Smooth muscle cell (in vitro differentiated cells): Measurements from ENCODE around the gene ADAMTS3. TPM values are rescaled to one million over a fixed set of nuclear protein-coding genes. Genes with fewer than 3 reads are reported as not detected.

Experiments used
- DNase-seq: peaks from one replicate; lab custom pipeline; 2025; ENCODE audit not compliant: unreplicated experiment; lab: John Stamatoyannopoulos, UW
- H2AFZ ChIP-seq: fragments of 200-600 bp; sonication (generic); 2 replicates; pipeline ENCODE4 v1.6.0; 2016; ENCODE audit warnings: antibody characterized with exemption, low read depth, mild to moderate bottlenecking
- H3F3A ChIP-seq: fragments of 200-600 bp; sonication (generic); 2 replicates; pipeline ENCODE4 v1.6.0; 2017; ENCODE audit warnings: antibody characterized with exemption, low read depth
- H3K27ac ChIP-seq: fragments of 200-600 bp; sonication (generic); 2 replicates; pipeline ENCODE4 v1.5.1; 2016; ENCODE audit warnings: low read depth, mild to moderate bottlenecking
- H3K27me3 ChIP-seq: fragments of 200-600 bp; sonication (generic); 2 replicates; pipeline ENCODE4 v1.6.1; 2016; ENCODE audit warnings: low read depth, mild to moderate bottlenecking
- H3K36me3 ChIP-seq: fragments of 200-600 bp; sonication (generic); 2 replicates; pipeline ENCODE4 v1.5.1; 2016; ENCODE audit warnings: low read depth
- H3K4me1 ChIP-seq: fragments of 200-600 bp; sonication (generic); 2 replicates; pipeline ENCODE4 v1.5.1; 2016; ENCODE audit warnings: low read depth
- H3K4me2 ChIP-seq: fragments of 200-600 bp; sonication (generic); 2 replicates; pipeline ENCODE4 v1.6.0; 2016; ENCODE audit warnings: mild to moderate bottlenecking
- H3K4me3 ChIP-seq: fragments of 200-600 bp; sonication (generic); 2 replicates; pipeline ENCODE4 v1.5.1; 2016; ENCODE audit warnings: mild to moderate bottlenecking
- H3K79me2 ChIP-seq: fragments of 200-600 bp; sonication (generic); 2 replicates; pipeline ENCODE4 v1.6.0; 2016; ENCODE audit warnings: low read depth, mild to moderate bottlenecking
- H3K9ac ChIP-seq: fragments of 200-600 bp; sonication (generic); 2 replicates; pipeline ENCODE4 v1.6.0; 2016; ENCODE audit warnings: low read depth
- H3K9me3 ChIP-seq: fragments of 200-600 bp; sonication (generic); replicated peaks from 2 replicates; pipeline ENCODE4 v1.5.1; 2016; ENCODE audit warnings: low read depth
- H4K20me1 ChIP-seq: fragments of 200-600 bp; sonication (generic); 2 replicates; pipeline ENCODE4 v1.6.0; 2016; ENCODE audit warnings: low read depth
- WGBS: methylation state at CpG from one replicate; pipeline ENCODE4 v1.1.7; 2016; ENCODE audit warnings: low lambda C conversion rate; 5-methylcytosine and 5-hydroxymethylcytosine counted together
- polyA plus RNA-seq: library from polyadenylated mRNA; unstranded; fragments of >200 nt; fragmentation: Nextera tagmentation; extraction: Ambion mirVana; gene quantifications from 2 replicates; pipeline ENCODE4 v1.2.1, GENCODE V29; 2016
- total RNA-seq: library from RNA; depleted of rRNA; stranded (reverse); fragments of >200 nt; gene quantifications from 2 replicates; pipeline ENCODE4 v1.2.3, GENCODE V29; 2014
- TF ChIP-seq, protein P1 (sequence below): fragments of 200-600 bp; sonication (generic); IDR thresholded peaks from 2 replicates; pipeline ENCODE4 v1.5.1; 2017; ENCODE audit warnings: borderline replicate concordance, mild to moderate bottlenecking, antibody characterized with exemption; ENCODE audit not compliant: insufficient read depth, poor library complexity, severe bottlenecking

ADAMTS3 gene
- total and polyA plus RNA-seq, 2 experiments from 2014 or later, result 0.15 to 2.2 TPM

DNA sequence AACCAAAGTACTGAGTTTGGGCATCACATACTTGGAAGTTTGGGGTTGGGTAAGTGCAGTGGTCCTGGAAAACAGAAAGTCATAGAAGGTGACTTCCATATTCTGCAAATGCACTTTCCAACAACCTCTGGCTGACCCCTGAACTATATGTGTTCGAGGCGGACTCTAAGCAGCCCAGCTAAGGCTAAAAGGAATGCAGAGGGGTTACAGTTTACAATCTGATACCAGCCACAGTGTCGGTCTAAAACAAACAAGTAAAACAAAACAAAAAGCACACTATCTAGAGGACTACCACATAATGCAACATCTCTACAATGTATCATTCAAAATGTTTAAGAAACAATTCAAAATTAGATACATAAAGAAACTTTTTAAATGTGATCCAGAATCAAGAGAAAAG lies 185.6 kb downstream of the ADAMTS3 start:
- Histone ChIP-seq H3K79me2 (no peaks in the 10 kb centered on the region), H3K9me3 (no peaks in the 10 kb centered on the region), H3K4me2 (no peak overlapping the region), H3K4me1 (no peaks in the 10 kb centered on the region), H3K4me3 (no peak overlapping the region), H2AFZ (no peak overlapping the region), H3K36me3 (no peaks in the 10 kb centered on the region), H3K27me3 (peaks cover 2% of the 10 kb centered on the region), H3F3A (no peaks in the 10 kb centered on the region), H3K27ac (no peak overlapping the region), H3K9ac (no peak overlapping the region), H4K20me1 (no peaks in the 10 kb centered on the region)
- TF ChIP-seq, protein P1, sequence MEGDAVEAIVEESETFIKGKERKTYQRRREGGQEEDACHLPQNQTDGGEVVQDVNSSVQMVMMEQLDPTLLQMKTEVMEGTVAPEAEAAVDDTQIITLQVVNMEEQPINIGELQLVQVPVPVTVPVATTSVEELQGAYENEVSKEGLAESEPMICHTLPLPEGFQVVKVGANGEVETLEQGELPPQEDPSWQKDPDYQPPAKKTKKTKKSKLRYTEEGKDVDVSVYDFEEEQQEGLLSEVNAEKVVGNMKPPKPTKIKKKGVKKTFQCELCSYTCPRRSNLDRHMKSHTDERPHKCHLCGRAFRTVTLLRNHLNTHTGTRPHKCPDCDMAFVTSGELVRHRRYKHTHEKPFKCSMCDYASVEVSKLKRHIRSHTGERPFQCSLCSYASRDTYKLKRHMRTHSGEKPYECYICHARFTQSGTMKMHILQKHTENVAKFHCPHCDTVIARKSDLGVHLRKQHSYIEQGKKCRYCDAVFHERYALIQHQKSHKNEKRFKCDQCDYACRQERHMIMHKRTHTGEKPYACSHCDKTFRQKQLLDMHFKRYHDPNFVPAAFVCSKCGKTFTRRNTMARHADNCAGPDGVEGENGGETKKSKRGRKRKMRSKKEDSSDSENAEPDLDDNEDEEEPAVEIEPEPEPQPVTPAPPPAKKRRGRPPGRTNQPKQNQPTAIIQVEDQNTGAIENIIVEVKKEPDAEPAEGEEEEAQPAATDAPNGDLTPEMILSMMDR, result no peak
- DNase-seq, result no peak
- 15% methylated on average over 3 of the region's 3 CpGs for WGBS

DNA sequence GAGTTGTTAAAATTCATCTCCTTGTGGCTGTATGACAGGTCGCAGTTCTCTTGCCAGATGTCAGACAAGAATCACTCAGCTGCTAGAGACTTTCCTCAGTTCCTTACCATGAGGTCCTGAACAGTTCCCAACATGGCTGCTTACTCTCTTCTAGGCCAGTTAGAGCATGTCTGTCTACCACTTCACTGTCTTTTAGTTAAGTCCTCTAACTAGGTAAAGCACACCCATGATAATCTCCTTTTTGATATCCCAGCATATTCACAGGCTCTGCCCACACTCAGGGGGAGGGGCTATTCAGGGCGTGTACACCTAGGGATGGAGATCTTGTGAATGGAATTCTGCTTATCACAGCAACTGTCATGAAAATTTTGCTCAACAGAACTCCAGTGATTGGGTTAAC lies 190.1 kb downstream of the ADAMTS3 start:
- Histone ChIP-seq H2AFZ (no peak overlapping the region), H4K20me1 (no peaks in the 10 kb centered on the region), H3K9me3 (no peaks in the 10 kb centered on the region), H3F3A (no peaks in the 10 kb centered on the region), H3K4me3 (no peak overlapping the region), H3K27me3 (peaks cover 2% of the 10 kb centered on the region), H3K4me2 (no peak overlapping the region), H3K36me3 (no peaks in the 10 kb centered on the region), H3K79me2 (no peaks in the 10 kb centered on the region), H3K4me1 (no peaks in the 10 kb centered on the region), H3K9ac (no peak overlapping the region), H3K27ac (no peak overlapping the region)
- no peak for DNase-seq
- TF ChIP-seq, protein P1, result no peak
- WGBS, result 90% methylated on average over 2 of the region's 2 CpGs

DNA sequence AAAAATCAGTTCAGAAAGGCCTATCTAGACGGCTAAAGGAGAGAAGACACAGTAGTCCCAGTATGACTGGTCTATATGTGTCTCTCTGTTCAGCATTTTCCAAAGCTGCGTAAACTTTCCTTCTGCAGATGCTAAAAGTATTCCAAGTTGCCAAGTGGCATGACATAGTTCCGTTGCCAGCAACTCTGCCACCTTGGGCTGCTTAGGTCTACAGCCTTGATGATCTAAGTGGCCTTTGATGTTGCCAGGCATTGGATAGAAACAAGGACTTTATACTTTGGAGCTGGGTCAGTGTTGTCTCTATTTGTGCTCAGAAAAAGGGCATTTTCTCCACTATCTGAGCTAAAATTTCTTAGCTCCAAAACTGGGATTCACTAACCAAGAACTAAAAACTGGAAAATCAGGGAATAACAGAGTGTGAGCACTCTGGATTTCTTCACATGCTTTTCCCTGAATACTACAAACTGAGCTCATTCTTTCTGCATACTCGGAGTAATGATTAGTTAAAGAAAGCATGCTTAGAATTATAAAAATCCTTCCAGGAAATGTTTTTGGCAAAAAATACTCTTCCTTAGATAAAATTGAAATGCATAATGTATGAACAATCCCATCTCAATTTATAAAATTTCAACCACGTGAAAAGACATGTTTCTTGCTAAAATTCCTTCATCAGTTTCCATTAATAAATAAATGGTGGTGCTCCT lies 191.4 kb downstream of the ADAMTS3 start:
- H3K4me3 ChIP-seq, result no peak overlapping the region
- H3K4me2 ChIP-seq, result no peak overlapping the region

More for the DNA sequence above, 191.4 kb downstream of the ADAMTS3 start:
- H4K20me1 ChIP-seq, result no peaks in the 10 kb centered on the region
- H3K36me3 ChIP-seq, result no peaks in the 10 kb centered on the region
- no peak overlapping the region for H3K9ac ChIP-seq
- no peak overlapping the region for H2AFZ ChIP-seq
- H3F3A ChIP-seq, result no peaks in the 10 kb centered on the region
- H3K27ac ChIP-seq, result no peak overlapping the region
- H3K79me2 ChIP-seq, result no peaks in the 10 kb centered on the region
- no peaks in the 10 kb centered on the region for H3K9me3 ChIP-seq
- DNase-seq, result no peak
- H3K4me1 ChIP-seq, result no peaks in the 10 kb centered on the region
- WGBS, result 91% methylated on average over 5 of the region's 5 CpGs
- TF ChIP-seq, protein P1, result no peak
- H3K27me3 ChIP-seq, result peaks cover 2% of the 10 kb centered on the region
